Fibroblast of skin of right biceps (primary cell): ENCODE measurements around the gene CHD2.

ENCODE experiments used
- DNase-seq: peaks from one replicate; pipeline ENCODE4 v3.0.0-alpha.2; 2013

The CHD2 gene

GRCh38 chr15:92932946-92933649 lies 33.0 kb downstream of the CHD2 start:
- no peak for DNase-seq

- DNase-seq: no peak
Observed at GRCh38 chr15:92933831-92934230, 33.7 kb downstream of the CHD2 start.

GRCh38 chr15:92934716-92935115 lies 34.6 kb downstream of the CHD2 start:
- DNase-seq: no peak

GRCh38 chr15:92936138-92936537 lies 36.0 kb downstream of the CHD2 start:
- no peak for DNase-seq

GRCh38 chr15:92936693-92937092 lies 36.6 kb downstream of the CHD2 start:
- DNase-seq: no peak

GRCh38 chr15:92937901-92938300 lies 37.8 kb downstream of the CHD2 start:
- DNase-seq: no peak

GRCh38 chr15:92938387-92938786 lies 38.3 kb downstream of the CHD2 start:
- DNase-seq: no peak

- DNase-seq: no peak
Observed at GRCh38 chr15:92941668-92942067, 41.5 kb downstream of the CHD2 start.

- no peak for DNase-seq
Observed at GRCh38 chr15:92942706-92943105, 42.6 kb downstream of the CHD2 start.

GRCh38 chr15:92943581-92943980 lies 43.5 kb downstream of the CHD2 start:
- DNase-seq: no peak

GRCh38 chr15:92944946-92945521 lies 44.9 kb downstream of the CHD2 start:
- DNase-seq: no peak

- no peak for DNase-seq
Observed at GRCh38 chr15:92947071-92947730, 47.1 kb downstream of the CHD2 start.

- DNase-seq: no peak
Observed at GRCh38 chr15:92949604-92950249, 49.6 kb downstream of the CHD2 start.

- DNase-seq: peak; percentile 18
Observed at GRCh38 chr15:92951800-92952457, 51.8 kb downstream of the CHD2 start.

GRCh38 chr15:92952458-92952850 lies 52.3 kb downstream of the CHD2 start:
- DNase-seq: no peak

GRCh38 chr15:92953566-92953965 lies 53.4 kb downstream of the CHD2 start:
- DNase-seq: no peak

- DNase-seq: no peak
Observed at GRCh38 chr15:92954002-92954401, 53.9 kb downstream of the CHD2 start.

- peak; percentile 9 for DNase-seq
Observed at GRCh38 chr15:92954578-92954977, 54.5 kb downstream of the CHD2 start.

GRCh38 chr15:92955706-92956105 lies 55.6 kb downstream of the CHD2 start:
- DNase-seq: no peak

- peak; percentile 47 for DNase-seq
Observed at GRCh38 chr15:92958105-92958504, 58.0 kb downstream of the CHD2 start.

GRCh38 chr15:92959219-92959618 lies 59.1 kb downstream of the CHD2 start:
- no peak for DNase-seq

- DNase-seq: no peak
Observed at GRCh38 chr15:92960996-92961681, 61.0 kb downstream of the CHD2 start.

- no peak for DNase-seq
Observed at GRCh38 chr15:92962914-92963313, 62.8 kb downstream of the CHD2 start.
